IPS-18a (cell line): ENCODE measurements around the gene HOXA11.

ENCODE experiments used
- H3K27ac ChIP-seq: one replicate; pipeline ENCODE4 v1.5.1; 2013; ENCODE audit warnings: low read length
- H3K27me3 ChIP-seq: one replicate; pipeline ENCODE4 v1.6.1; 2013; ENCODE audit warnings: mild to moderate bottlenecking, low read length; ENCODE audit not compliant: control insufficient read depth, insufficient read depth
- H3K36me3 ChIP-seq: one replicate; pipeline ENCODE4 v1.6.1; 2013; ENCODE audit warnings: low read depth, low read length; ENCODE audit not compliant: control insufficient read depth
- H3K4me1 ChIP-seq: one replicate; pipeline ENCODE4 v1.6.1; 2013; ENCODE audit warnings: low read depth, low read length; ENCODE audit not compliant: control insufficient read depth
- H3K4me3 ChIP-seq: one replicate; pipeline ENCODE4 v1.5.1; 2013; ENCODE audit warnings: low read length
- H3K9ac ChIP-seq: one replicate; pipeline ENCODE4 v1.6.1; 2013; ENCODE audit warnings: mild to moderate bottlenecking, low read length, moderate library complexity
- H3K9me3 ChIP-seq: one replicate; pipeline ENCODE4 v1.6.1; 2013; ENCODE audit warnings: low read depth, low read length; ENCODE audit not compliant: control insufficient read depth

The HOXA11 gene

DNA sequence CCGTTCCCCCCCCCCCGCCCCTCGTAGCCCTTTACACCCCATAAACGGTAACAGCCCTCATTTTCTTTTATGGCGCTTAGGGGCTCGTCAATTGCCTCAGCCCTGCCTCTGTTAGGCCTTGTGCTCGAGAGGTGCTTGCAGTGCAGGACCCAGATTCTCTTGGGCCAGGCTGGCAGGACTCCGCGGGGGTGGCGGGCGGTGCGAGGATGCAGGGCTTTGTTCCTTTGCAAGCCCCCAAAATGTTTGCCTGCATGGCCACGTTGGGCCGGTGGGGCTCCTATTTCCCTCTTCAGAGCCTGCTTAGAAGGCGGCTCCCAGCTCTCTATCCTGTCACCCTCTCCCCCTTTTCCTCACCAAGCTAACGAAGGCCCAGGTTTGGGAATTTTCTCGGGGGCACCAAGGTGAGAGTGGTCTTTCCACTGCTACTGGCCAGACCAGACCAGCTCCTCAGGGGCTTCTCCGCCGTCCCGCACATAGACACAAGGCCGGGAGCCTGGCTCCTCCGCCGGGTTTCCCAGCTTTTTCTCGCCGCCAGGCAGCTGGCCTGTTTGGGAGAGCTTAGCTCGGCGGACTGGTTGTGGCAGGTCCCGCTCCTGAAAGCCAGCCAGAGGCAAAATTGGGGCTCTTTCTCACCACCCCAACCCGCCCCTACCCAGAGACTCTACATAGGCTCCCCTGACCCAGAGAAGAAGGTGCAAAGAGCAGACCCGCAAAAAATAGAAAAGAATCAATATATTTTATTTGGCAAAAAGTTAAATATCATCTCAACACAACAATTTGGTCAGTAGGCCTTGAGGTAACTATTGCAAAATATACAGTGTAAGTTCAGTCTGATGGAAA lies 23.1 kb downstream of the HOXA11 start:
- no peak overlapping the region for H3K4me3 ChIP-seq
- no peaks in the 10 kb centered on the region for H3K36me3 ChIP-seq
- H3K27ac ChIP-seq: no peak overlapping the region
- no peak overlapping the region for H3K9ac ChIP-seq
- peaks cover 2% of the 10 kb centered on the region for H3K9me3 ChIP-seq
- no peaks in the 10 kb centered on the region for H3K4me1 ChIP-seq
- H3K27me3 ChIP-seq: peaks cover 100% of the 10 kb centered on the region

DNA sequence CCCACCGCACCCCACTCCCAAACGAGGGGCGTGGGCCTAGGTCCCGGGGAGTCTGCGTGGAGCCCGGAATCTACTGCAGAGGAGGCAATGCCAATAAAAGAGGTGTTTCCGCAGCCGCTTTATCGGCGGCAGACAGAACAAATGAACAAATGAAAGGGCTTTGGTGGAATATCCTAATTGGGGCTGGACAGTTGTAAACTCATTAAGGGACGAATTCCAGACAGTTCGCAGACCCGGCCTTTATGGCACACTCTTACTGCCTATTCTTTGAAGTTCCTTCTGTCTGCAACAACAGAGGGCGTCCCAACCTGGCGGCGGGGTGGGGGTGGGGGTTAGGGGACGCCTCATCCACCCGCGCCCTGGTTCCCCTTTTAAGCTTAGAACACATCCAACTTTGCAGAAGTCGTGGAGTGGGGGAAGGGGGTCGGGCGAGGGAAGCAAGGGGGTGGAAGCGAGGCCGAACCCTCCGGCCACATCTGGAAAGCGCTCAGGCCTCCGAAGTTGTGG lies 23.8 kb downstream of the HOXA11 start:
- no peak overlapping the region for H3K4me3 ChIP-seq
- H3K9ac ChIP-seq: no peak overlapping the region

DNA sequence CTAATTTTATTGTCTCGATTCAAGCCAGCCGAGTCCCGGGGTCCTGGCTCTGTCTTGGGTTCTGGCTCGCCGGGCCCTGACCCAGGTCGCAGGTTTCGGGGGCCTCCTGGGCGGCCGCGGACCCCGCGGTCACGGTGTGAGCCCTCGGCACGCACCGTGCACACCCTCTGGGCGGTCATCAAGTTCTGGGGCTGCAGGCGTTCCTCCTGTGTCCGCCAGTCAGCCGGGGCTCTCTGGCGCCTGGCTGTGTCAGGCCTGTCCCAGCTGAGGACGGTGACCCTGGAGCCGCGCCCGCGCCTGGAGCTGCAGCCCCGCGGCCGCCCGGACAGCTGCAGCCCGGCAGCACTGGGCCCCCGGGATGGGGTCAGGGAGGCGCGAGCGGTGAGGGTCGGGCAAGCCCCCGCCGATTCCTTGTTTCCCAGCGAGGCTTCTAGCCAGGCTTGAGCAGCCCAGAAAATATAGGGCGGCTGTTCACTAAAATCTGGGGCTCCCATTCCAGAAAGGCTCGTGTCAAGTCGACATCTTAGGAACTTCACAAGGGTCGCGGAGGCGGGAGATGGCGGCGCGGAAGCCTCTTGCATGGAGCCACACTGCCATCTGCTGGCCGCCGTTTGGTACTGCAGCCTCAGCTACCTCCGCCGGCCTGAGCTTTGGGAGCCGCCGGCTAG lies 24.4 kb downstream of the HOXA11 start:
- Histone ChIP-seq H3K27me3 (peaks cover 100% of the 10 kb centered on the region), H3K36me3 (no peaks in the 10 kb centered on the region), H3K9me3 (no peaks in the 10 kb centered on the region), H3K4me1 (peaks cover 3% of the 10 kb centered on the region), H3K4me3 (peak overlapping the region; percentile 48), H3K27ac (no peak overlapping the region), H3K9ac (no peak overlapping the region)

More for the DNA sequence above, 23.8 kb downstream of the HOXA11 start:
- H3K9me3 ChIP-seq: peaks cover under 1% of the 10 kb centered on the region
- peaks cover 3% of the 10 kb centered on the region for H3K4me1 ChIP-seq
- H3K27ac ChIP-seq: no peak overlapping the region
- peaks cover 100% of the 10 kb centered on the region for H3K27me3 ChIP-seq
- no peaks in the 10 kb centered on the region for H3K36me3 ChIP-seq

DNA sequence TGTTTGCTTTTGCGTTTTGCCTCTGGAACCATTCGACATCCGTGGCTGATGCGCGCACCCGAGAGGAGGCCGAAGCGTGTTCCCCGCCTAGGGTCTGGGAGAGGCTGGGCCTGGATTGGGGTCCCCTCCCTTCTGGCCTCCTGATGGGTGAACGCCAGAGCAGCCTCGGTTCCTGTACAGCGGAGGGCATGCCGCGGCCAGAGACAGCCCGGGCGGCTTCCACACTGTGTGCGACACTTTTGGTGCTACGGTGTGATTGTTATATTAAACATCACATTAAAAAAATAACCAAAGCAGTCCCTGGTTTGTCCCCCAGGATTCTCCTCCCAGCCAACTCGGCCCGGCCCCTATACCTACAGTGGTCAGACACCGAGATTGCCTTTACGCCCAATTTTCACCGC lies 24.9 kb downstream of the HOXA11 start:
- H3K9me3 ChIP-seq: no peaks in the 10 kb centered on the region
- H3K4me3 ChIP-seq: peak overlapping the region; percentile 48
- H3K27me3 ChIP-seq: peaks cover 100% of the 10 kb centered on the region
- H3K4me1 ChIP-seq: peaks cover 3% of the 10 kb centered on the region
- H3K36me3 ChIP-seq: no peaks in the 10 kb centered on the region
- H3K9ac ChIP-seq: no peak overlapping the region
- H3K27ac ChIP-seq: no peak overlapping the region

DNA sequence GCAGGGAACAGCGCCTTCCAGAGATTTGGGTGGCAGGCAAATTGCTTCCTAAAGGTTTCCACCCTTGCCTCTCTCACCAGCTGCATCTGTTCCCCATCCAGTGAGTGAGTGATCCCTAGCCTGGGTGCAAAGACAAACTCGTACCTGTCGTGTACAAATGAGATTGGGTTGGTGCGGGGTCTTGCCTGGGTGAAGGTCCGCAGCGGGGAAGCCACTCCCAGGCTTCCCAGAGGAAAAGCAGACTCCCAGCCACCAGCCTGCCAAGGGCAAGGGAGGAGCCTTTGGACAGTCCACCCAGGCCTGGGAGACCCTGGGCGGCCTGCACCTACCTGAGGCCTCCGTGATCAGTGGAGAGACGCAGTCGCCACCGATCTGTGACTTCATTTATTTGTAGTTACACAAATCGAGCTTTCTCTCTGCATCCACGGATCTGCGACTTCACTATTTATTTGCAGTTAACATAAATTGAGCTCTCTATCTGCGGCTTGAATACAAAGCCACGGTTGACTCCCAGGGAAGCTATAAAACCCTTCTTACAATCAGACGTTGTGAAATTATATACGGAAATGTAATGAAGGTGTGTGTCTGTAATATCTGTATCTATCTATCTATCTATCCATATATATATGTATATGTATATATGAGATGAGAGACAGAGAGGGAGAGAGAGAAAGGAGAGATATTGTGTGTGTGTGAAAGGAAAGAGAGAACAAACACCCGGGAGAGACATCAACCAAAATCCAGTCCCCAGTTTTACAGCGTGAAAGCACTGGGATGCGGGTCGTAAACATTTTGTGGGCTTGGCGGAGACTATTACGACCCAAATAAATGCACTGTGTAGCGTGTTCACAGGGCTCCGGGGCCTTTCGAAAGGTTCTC lies 25.5 kb downstream of the HOXA11 start:
- no peak overlapping the region for H3K4me3 ChIP-seq
- H3K9ac ChIP-seq: no peak overlapping the region
- H3K4me1 ChIP-seq: peaks cover 3% of the 10 kb centered on the region
- no peaks in the 10 kb centered on the region for H3K36me3 ChIP-seq
- H3K9me3 ChIP-seq: no peaks in the 10 kb centered on the region
- H3K27me3 ChIP-seq: peaks cover 100% of the 10 kb centered on the region
- no peak overlapping the region for H3K27ac ChIP-seq

DNA sequence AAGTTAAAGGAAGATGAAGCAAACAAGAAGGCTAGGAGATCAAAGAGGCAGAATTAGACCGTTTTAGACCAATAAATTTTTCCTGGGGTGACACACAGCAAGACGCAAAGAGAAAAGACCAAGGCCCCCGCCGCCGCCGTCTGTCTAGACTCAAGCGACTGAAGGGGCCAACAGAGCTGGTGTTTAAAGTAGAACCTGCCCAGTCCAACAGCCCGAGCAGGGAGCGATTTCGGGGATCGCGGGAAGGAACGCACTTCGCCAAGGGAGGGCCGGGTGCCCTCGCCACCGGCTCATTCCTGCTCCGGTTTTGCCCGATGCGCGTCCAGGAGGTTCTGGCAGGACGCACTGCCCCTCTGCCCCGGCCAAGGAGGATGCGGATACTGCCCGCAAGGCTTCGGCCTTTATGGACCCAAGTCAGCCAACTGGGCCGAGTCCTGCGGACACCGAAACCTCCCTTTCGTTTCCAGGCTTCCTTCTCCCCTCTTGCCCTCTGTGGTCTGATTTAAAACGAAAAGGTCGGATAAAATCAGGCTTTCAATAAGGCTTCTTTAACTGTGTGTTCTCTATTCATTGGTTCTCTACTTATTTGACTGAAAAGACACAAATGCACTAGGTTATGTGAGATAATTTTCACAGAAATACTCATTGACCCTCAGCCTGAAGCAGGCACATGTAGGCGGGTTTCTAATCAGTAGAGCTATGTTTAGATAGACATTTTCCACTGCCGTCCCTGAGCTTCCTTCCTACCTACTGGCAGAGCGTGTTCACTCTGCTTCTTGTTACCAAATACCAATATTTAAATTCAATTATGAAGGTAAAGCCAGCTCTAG lies 26.4 kb downstream of the HOXA11 start:
- H3K9ac ChIP-seq: no peak overlapping the region
- no peak overlapping the region for H3K4me3 ChIP-seq
- H3K27ac ChIP-seq: no peak overlapping the region
- no peaks in the 10 kb centered on the region for H3K36me3 ChIP-seq
- H3K27me3 ChIP-seq: peaks cover 100% of the 10 kb centered on the region
- H3K9me3 ChIP-seq: no peaks in the 10 kb centered on the region
- peaks cover 3% of the 10 kb centered on the region for H3K4me1 ChIP-seq

DNA sequence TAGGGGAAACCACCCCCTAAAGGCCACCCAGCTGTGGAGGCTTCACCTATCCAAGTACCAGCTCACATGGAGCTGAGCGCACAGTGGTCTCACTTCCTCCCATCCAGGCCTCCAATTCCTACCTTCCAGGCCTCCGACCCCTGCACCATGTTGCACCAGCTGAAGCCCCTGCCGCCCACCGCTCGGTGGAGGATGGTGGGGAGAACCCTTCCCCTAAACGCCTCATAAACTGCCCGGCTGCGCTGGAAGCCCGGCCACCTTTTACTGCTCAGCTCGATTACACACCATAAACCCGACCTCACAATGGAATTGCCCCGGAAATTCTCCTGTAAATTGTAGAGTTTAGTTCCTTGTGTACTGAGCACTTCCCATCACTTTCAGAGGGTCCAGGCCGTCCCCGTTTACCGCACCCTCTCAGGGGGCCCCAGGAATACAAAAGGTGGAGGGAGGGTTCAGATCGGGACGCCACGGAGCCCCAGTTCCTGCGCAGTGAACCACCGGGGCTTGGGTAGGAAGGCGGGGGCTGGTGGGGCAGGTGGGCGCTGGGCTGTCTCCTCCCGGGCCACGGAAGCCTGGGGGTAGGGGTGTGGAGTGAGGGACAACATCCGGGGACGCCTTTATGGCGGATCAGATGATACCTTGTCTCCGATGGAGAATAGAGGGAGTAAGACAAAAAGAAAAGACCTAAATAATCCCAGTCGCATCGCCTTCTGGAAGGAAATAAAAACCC lies 27.2 kb downstream of the HOXA11 start:
- H3K27ac ChIP-seq: no peak overlapping the region
- no peak overlapping the region for H3K9ac ChIP-seq
- H3K9me3 ChIP-seq: no peaks in the 10 kb centered on the region
- H3K27me3 ChIP-seq: peaks cover 100% of the 10 kb centered on the region
- H3K4me3 ChIP-seq: no peak overlapping the region
- H3K36me3 ChIP-seq: no peaks in the 10 kb centered on the region
- peaks cover 3% of the 10 kb centered on the region for H3K4me1 ChIP-seq

DNA sequence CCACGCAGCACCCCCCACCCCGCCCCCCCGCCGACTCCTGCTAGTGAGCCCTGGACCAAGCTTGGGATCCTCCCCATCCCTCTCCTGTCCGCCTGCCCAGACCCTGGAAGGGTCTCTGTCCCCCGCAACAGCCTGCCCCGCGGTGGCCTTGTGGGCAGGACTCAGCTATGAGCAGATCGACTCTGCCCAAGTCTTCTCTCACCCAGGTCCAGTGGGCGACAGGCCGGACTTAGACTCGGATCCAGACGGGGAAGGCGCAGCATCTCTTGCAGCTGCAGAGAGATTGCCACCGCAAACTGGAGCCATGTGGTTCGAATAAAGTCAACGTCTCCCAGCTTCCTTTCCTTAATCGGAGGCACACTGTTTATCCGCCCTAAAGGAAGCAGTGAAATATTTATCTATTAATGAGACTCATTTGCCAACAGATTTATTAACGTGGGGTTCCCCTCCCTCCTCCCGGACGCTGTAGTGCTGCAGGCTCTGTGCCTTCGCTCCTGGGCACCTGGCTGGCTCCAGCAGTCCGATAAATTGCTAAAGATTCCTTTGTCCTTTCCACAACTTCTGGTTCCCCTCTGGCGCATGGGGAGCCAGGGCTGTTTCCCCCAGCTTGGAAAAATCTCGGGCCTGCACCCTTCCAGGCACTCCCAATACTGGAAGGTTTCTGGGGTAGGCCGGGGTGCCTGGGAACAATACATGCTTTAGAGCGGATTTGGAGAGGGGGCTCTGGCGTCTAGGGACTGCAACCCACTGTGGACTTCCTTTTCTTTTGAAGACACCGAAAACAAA lies 27.9 kb downstream of the HOXA11 start:
- Histone ChIP-seq H3K27me3 (peaks cover 100% of the 10 kb centered on the region), H3K27ac (no peak overlapping the region), H3K9ac (no peak overlapping the region), H3K4me3 (no peak overlapping the region), H3K4me1 (peaks cover 3% of the 10 kb centered on the region), H3K9me3 (no peaks in the 10 kb centered on the region), H3K36me3 (no peaks in the 10 kb centered on the region)

DNA sequence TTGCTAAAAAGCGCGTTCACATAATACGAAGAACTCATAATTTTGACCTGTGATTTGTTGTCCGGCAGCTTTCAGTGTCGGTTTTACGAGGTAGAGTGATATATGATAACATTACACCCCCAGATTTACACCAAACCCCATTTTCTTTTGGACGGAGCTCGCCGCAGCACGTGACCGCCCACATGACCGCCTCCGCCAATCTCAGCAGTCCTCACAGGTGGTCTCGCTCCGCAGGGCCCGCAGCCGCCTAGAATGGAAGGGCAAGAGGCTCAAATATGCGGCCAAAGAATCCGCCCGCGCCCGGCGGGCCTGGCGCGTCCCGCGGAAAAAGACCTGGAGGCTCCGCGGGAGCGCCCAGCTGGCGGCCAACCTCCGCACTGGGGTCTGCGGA lies 28.5 kb downstream of the HOXA11 start, which contains the start of gene HOXA7:
Gene HOXA7, minus strand, starts transcription at position 168 of the 391 bp plus-strand sequence. Its CDS starts 130 bp downstream, at position 38.
- H3K4me1 ChIP-seq: peaks cover 3% of the 10 kb centered on the region
- H3K27ac ChIP-seq: no peak within 1 kb of the TSS
- H3K9me3 ChIP-seq: no peaks in the 10 kb centered on the region
- H3K36me3 ChIP-seq: no peaks in the 10 kb centered on the region
- peaks cover 100% of the 10 kb centered on the region for H3K27me3 ChIP-seq
- H3K9ac ChIP-seq: no peak within 1 kb of the TSS
- peak within 1 kb of the TSS; percentile 51 for H3K4me3 ChIP-seq
